Epidermal melanocyte (primary cell): Measurements from ENCODE around the gene RTP3.
"Not testable (repeated sequence)": the region's sequence is repeated elsewhere in the genome, so short reads cannot be mapped to it uniquely, and the experiment has no call there.

Source experiments
- DNase-seq: peaks from one replicate; pipeline ENCODE4 v3.0.0; 2011; ENCODE audit warnings: low spot score; ENCODE audit not compliant: insufficient read length

The RTP3 gene

DNA sequence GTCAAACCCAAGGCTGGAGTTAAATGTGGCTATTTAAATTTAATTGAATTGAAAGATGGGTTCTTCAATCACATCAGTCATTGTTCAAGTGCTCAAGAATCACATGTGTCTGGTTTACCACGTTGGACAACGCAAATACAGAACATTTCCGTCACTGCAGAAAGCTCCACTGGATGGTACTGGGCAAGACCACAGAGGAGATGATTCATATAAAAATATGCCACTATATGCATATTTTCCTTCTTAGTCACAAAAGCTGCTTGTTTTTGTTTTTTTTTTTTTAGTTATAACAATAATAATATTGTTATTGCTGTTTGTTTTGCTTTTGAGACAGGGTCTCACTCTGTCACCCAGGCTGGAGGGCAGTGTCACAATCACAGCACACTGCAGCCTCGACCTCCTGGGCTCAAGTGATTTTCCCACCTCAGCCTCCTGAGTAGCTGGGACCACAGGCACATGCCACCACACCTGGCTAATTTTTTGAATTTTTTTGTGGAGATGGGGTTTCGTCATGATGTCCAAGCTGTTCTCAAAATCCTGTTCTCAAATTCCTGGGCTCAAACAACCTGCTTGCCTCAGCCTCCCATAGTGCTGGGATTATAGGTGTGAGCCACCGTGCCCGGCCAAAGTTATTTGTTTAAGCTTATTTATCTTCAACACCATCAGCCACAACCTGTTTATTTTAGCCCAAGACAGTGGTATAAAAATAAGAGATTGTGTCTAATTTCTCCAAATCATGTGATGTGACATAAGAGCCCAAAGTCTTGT lies 19.4 kb downstream of the RTP3 start:
- peak; percentile 42 for DNase-seq

- DNase-seq, result no peak
These were observed 20.0 kb downstream of the RTP3 start for GRCh38 chr3:46517784-46518181.

DNA sequence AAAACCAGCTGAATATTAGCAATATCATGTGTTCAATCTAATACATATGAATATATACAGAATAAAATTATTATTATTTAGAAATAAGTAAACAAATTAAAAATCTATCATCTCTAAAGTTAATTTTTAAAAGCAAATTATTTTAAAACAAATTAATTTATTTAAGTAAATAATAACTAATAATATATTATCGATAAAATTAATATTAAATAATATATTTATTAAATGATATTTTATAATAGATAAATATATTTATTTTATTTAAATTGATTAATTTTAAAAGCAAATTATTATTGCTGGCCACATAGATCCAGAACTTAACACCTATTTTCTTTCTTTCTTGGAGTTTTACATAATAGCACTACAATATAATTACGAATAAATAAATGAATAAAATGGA lies 22.2 kb downstream of the RTP3 start:
- no peak for DNase-seq

DNA sequence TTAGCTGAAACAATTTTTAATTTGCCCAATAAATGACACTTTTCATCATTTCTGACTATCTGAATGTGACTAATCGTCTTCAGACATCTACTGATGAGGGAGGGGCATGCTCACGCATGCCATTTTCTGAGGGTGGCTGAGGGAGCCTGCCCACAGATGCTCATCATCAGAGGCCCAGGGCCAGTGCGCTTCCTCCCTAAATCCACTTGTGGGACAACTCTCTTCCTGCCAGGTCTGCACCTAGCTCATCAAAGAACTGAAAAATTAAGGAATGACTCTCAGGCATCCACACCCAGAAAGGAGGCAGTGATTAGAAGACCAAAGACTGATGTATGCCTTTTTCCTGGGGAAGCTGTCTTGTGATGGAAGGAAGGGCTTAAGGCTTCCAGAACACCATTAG lies 22.8 kb downstream of the RTP3 start:
- DNase-seq, result no peak

GRCh38 chr3:46521096-46521495 lies 23.3 kb downstream of the RTP3 start:
- no peak for DNase-seq

- not testable (repeated sequence) for DNase-seq
These were observed 24.4 kb downstream of the RTP3 start for GRCh38 chr3:46522201-46522600.

DNA sequence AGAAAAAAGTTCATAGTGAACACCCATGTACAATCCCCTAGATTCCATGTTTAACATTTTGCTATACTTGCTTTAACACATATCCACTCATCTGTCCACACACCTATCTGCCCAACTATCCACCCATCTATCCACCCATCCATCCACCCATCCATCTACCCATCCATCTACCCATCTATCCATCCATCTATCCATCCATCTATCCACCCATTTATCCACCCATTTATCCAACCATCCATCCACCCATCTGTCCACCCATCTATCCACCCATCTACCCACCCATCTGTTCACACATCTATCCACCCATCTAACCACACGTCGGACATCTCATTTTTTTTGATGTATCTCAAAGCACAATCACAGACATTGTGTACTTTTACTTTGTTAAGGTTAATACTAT lies 25.8 kb downstream of the RTP3 start:
- DNase-seq, result no peak

DNA sequence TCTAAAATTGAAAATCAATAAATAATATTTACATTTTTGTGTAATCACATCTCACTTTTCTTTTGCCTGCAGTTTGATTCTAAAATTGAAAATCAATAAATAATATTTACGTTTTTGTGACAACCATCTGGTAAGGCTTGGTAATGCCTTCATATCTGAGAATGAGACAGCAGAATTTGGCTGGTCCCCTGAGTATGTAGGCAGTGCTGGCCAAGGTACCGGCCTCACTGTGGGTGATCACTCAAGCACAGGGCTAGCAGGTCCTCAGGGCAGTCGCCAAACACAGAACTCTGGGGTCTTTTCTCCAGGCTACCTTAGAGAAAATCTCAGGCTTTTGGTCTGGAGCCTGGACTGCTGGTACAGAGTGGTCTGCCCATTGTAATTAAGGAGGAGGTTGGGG lies 26.2 kb downstream of the RTP3 start:
- DNase-seq, result no peak

DNA sequence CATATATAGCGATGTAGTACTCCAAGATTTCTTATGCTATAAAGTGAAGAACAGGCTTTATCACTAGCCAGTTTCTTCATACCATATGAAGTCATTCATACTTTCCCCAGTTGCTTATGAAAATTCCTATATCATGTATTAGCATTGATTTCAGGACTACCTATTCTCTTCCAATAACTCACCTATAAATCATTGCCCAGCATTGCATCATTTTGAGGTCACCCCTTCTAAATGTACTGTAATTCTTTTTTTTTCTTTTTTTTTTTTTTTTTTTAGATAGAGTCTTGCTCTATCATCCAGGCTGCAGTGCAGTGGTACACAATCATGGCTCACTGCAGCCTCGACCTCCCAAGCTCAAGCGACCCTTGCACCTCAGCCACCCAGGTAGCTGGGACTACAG lies 27.1 kb downstream of the RTP3 start:
- DNase-seq, result no peak

- DNase-seq, result no peak
These were observed 29.5 kb downstream of the RTP3 start for GRCh38 chr3:46527239-46527638.

GRCh38 chr3:46533091-46533490 lies 35.3 kb downstream of the RTP3 start:
- no peak for DNase-seq

DNA sequence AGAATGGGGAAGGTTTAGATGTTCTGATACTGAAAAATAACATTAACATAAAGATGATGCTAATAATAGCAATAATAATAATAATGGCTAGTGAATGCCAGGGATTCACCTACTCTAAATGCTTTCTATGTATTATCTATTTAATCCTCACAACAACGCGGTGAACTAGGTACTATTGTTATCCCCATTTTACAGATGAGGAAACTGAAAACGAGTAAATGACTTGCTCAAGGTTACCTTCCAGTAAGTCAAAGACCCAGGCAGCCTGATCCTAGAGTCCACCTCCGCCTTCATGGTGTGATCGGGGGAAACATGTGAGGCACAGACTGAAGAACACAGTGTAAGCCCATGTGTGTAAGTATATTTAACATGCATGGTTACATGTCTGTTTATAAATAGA lies 38.0 kb downstream of the RTP3 start:
- no peak for DNase-seq

DNA sequence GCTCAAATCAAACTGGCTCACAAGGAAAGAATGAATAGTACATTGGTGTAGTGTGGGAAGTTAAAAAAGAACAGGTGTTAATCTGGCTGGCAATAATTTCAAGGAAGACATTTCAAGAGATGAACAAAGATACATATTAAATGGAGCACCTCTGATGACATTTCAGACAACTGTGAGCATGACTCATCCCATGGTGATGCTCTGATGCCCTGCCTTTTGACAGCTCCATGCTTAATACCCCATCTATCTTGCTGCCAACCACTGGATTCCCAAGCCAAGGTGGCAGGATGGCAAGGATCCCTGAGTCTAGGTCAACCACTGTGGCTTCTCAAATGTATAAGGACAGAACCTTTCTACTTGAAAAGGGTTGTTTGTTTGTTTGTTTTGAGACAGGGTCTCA lies 39.0 kb downstream of the RTP3 start:
- DNase-seq, result no peak

- DNase-seq, result no peak
These were observed 39.5 kb downstream of the RTP3 start for GRCh38 chr3:46537316-46537715.

DNA sequence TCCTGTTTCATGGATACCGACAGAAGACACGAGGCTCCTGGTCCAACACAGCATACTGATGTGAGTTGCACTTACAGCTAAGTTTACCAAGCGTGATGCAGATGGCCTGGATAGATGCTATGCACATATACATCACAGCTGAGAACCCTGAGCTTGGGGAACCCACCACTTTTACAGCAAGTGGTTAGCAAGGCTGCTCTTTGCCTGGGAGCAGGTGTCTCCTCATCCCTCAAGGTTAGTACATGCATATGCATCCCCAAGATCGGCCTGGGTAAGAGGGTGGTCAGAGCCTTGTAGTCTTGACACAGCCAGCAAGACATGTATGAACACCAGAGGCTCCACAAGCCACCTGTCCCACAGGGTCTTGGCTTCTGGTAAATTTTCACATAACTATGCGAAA lies 40.0 kb downstream of the RTP3 start:
- DNase-seq, result no peak

DNA sequence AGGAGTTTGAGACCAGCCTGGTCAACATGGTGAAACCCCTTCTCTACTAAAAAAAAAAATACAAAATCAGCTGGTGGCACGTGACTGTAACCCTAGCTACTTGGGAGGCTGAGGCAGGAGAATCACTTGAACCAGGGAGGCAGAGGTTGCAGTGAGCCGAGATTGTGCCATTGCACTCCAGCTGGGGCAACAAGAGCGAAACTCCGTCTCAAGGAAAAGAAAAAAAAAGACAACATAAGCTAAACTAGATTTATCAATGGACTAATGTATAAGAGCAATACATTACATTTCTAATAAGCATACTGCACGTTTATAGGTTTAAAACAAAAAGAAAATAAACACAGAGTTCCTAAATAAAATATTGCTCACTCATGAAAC lies 40.6 kb downstream of the RTP3 start:
- DNase-seq, result not testable (repeated sequence)

DNA sequence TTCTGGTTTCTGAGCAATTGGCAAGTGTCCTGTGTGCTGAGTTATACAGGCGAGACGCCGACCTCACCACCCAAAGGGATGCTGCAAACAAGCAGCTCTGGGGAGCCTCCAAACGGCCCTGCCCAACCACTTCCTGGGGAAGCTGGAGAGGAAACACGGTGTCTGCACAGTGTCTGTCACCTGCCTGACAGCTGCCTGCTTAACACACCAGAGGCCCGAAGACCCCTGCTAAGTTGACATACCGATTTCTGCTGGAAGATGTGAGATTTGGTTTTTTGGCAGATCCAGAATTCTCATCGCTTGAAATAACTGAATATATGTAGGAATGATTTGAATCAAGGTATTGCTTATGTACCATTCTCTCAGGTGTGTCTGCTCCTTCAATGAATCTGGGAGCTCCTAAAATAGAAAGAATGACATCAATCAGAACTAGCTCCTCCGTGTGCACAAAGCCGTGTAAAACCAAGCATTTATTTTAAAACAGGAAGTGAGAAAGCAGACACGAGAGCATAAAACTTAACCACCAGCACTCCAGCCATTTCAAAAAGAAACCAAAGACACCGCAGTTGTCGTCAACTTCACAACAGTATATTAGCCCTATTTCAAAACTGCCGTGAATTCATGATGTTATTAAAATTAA lies 41.1 kb downstream of the RTP3 start:
- DNase-seq, result no peak

DNA sequence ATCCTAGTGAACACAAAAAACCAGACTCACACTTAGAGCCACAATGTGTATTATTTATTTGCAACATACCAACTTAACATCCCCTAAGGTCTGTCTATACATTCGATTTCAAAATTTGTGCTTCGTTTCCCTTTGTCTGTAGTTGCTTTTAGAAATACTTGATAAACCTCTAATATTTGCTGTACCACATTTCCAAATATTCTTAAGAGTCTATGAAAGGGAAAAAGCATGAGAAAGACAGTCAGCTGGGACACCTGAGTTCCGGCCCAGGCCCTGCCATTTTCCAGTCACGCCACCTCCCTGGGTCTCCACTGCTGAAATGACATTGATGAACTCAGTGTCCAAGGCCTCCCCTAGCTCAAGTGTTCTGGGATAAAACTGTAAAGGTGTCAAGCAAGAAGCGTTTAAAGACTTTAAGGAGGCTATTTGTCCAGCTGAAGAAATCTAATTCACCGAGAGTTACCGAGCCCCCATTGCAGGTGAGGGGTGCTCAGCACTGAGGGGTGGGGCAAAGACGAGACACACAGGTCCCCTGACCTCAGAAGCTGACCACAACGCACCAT lies 41.7 kb downstream of the RTP3 start:
- no peak for DNase-seq

- DNase-seq, result no peak
These were observed 42.8 kb downstream of the RTP3 start for GRCh38 chr3:46540550-46540949.

GRCh38 chr3:46541835-46542234 lies 44.1 kb downstream of the RTP3 start:
- DNase-seq, result no peak

DNA sequence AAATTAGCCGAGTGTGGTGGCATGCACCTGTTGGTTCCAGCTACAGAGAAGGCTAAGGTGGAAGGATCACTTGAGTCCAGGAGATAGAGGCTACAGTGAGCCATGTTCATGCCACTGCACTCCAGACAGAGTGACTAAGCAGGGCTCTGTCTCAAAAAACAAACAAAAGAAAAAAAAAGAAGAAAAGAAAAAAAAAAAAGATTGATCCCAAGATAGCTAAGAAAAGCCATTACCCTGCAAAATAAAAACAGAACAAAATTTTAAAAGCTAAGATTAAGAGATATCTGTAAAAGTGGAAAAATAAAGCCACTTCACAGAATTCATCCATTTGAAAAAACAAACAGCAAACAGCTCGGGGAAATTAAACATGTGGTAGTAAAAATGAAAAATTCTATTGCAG lies 44.6 kb downstream of the RTP3 start:
- no peak for DNase-seq

- DNase-seq, result no peak
These were observed 45.0 kb downstream of the RTP3 start for GRCh38 chr3:46542801-46543201.
